Activated CD4-positive, alpha-beta T cell treated with anti-CD3 and anti-CD28 coated beads, Interleukin-2, amount 10 ng/mL, durations not matched to agents 24 days and 14 days (primary cell): ENCODE measurements around the gene USP17L11. TPM values are rescaled to one million over a fixed set of nuclear protein-coding genes. Genes with fewer than 3 reads are reported as not detected.
"Not testable (repeated sequence)": the region's sequence is repeated elsewhere in the genome, so short reads cannot be mapped to it uniquely, and the experiment has no call there.

ENCODE experiments used
- DNase-seq: peaks from one replicate; pipeline ENCODE4 v3.0.0; 2022
- H3K27ac Mint-ChIP-seq: one replicate; pipeline ENCODE4 v1.8.0; 2022; ENCODE audit warnings: mild to moderate bottlenecking, mixed read lengths
- H3K27me3 Mint-ChIP-seq: one replicate; pipeline ENCODE4 v1.8.0; 2022; ENCODE audit warnings: mixed read lengths
- H3K36me3 Mint-ChIP-seq: one replicate; pipeline ENCODE4 v1.8.0; 2022; ENCODE audit warnings: low read depth, mild to moderate bottlenecking, mixed read lengths
- H3K4me1 Mint-ChIP-seq: one replicate; pipeline ENCODE4 v1.8.0; 2021; ENCODE audit warnings: mixed read lengths
- H3K4me3 Mint-ChIP-seq: one replicate; pipeline ENCODE4 v1.8.0; 2022; ENCODE audit warnings: mild to moderate bottlenecking, moderate library complexity, mixed read lengths
- H3K9me3 Mint-ChIP-seq: one replicate; pipeline ENCODE4 v1.8.0; 2021; ENCODE audit warnings: mixed read lengths
- intact Hi-C: fragments of 100-400 bp; cut with micrococcal nuclease; formaldehyde crosslinking; loops from one replicate; pipeline ENCODE4 v1.15.1; 2023
- total RNA-seq: library from RNA; stranded (reverse); gene quantifications from 2 replicates; pipeline ENCODE4 v1.2.3, GENCODE V29; 2022

USP17L11 gene
- total RNA-seq, 1 donor from 2014 or later = not detected

- H3K27me3 Mint-ChIP-seq, H3K4me3 Mint-ChIP-seq, DNase-seq, intact Hi-C loops, H3K4me1 Mint-ChIP-seq, H3K27ac Mint-ChIP-seq, H3K36me3 Mint-ChIP-seq, H3K9me3 Mint-ChIP-seq: not testable (repeated sequence)
Measured at GRCh38 chr4:9262572-9262971, 47.4 kb downstream of the USP17L11 start, which contains the start of gene USP17L21. Gene USP17L21 (plus strand): TSS chr4:9262872. CDS start chr4:9262872, 0 bp downstream.

Other genes with a start within 250 kb of the USP17L11 start
- not detected in 2 replicates for gene FAM90A26, start 45.0 kb upstream of the USP17L11 start, total RNA-seq
- gene USP17L10, start 4.7 kb upstream of the USP17L11 start, total RNA-seq = not detected in 2 replicates
- not detected in 2 replicates for gene USP17L12, start 4.7 kb downstream of the USP17L11 start, total RNA-seq
- not detected in 2 replicates for gene USP17L13, start 9.5 kb downstream of the USP17L11 start, total RNA-seq
- 0.14 TPM in 1 of 2 replicates, not detected in the other for gene USP17L15, start 19.0 kb downstream of the USP17L11 start, total RNA-seq
- not detected in 2 replicates for gene USP17L17, start 28.5 kb downstream of the USP17L11 start, total RNA-seq
- gene USP17L18, start 33.2 kb downstream of the USP17L11 start, total RNA-seq = not detected in 2 replicates
- not detected in 2 replicates for gene USP17L19, start 38.0 kb downstream of the USP17L11 start, total RNA-seq
- not detected in 2 replicates for gene USP17L20, start 42.7 kb downstream of the USP17L11 start, total RNA-seq
- gene USP17L21, start 47.5 kb downstream of the USP17L11 start, total RNA-seq = not detected in 2 replicates
- gene USP17L22, start 52.2 kb downstream of the USP17L11 start, total RNA-seq = not detected in 2 replicates
- not detected in 2 replicates for gene USP17L24, start 109.8 kb downstream of the USP17L11 start, total RNA-seq
- gene USP17L25, start 114.5 kb downstream of the USP17L11 start, total RNA-seq = not detected in 2 replicates
- not detected in 2 replicates for gene USP17L26, start 119.3 kb downstream of the USP17L11 start, total RNA-seq
- gene USP17L5, start 124.0 kb downstream of the USP17L11 start, total RNA-seq = not detected in 2 replicates
- not detected in 2 replicates for gene USP17L27, start 128.7 kb downstream of the USP17L11 start, total RNA-seq
- gene USP17L28, start 133.5 kb downstream of the USP17L11 start, total RNA-seq = not detected in 2 replicates
- gene USP17L29, start 138.2 kb downstream of the USP17L11 start, total RNA-seq = not detected in 2 replicates
- not detected in 2 replicates for gene USP17L30, start 147.7 kb downstream of the USP17L11 start, total RNA-seq
- gene DEFB131A, start 229.0 kb downstream of the USP17L11 start, total RNA-seq = not detected in 2 replicates